HepG2 (cell line): Measurements from ENCODE around the gene SPART. TPM values are rescaled to one million over a fixed set of nuclear protein-coding genes. Genes with fewer than 3 reads are reported as not detected.
A peak's percentile ranks its signal among the peaks of the same experiment; 100 is the strongest.

ENCODE experiments used
- ETV5 ChIP-seq: IDR thresholded peaks from 2 replicates; pipeline ENCODE4 v1.6.1; 2018; ENCODE audit warnings: missing biosample characterization, missing genetic modification reagents, inconsistent platforms, borderline replicate concordance
- FOSL2 ChIP-seq: sonication (generic); formaldehyde crosslinking; IDR thresholded peaks from 2 replicates; pipeline ENCODE4 v1.4.0; 2020; ENCODE audit warnings: missing genetic modification reagents
- GTF2F1 ChIP-seq: fragments of 150-350 bp; IDR thresholded peaks from 2 replicates; pipeline ENCODE4 v1.6.1; 2014; ENCODE audit warnings: low read length
- HNRNPH1 ChIP-seq: fragments of 200-400 bp; formaldehyde crosslinking; optimal IDR thresholded peaks from 2 replicates; pipeline ENCODE3; 2017; ENCODE audit warnings: mild to moderate bottlenecking, low read depth, low read length
- MEIS2 ChIP-seq: sonication (generic); formaldehyde crosslinking; IDR thresholded peaks from 2 replicates; pipeline ENCODE4 v1.9.0; 2021; ENCODE audit warnings: mild to moderate bottlenecking, missing genetic modification reagents
- NR1H2 ChIP-seq: sonication (generic); formaldehyde crosslinking; IDR thresholded peaks from 2 replicates; pipeline ENCODE4 v1.8.1; 2022; ENCODE audit warnings: low read depth, missing genetic modification reagents, borderline replicate concordance
- NR2C2 ChIP-seq: sonication (generic); formaldehyde crosslinking; IDR thresholded peaks from 2 replicates; pipeline ENCODE4 v1.4.0; 2020; ENCODE audit warnings: missing genetic modification reagents, mild to moderate bottlenecking, moderate library complexity, borderline replicate concordance
- PHF21A ChIP-seq: sonication (generic); formaldehyde crosslinking; IDR thresholded peaks from 2 replicates; pipeline ENCODE4 v1.5.0; 2020; ENCODE audit warnings: mild to moderate bottlenecking, missing genetic modification reagents
- RNF2 ChIP-seq: fragments of 450-650 bp; conservative IDR thresholded peaks from 2 replicates; pipeline ENCODE4 v1.6.1; 2016; ENCODE audit warnings: low read depth
- SMARCE1 ChIP-seq: fragments of 450-650 bp; IDR thresholded peaks from 2 replicates; pipeline ENCODE4 v1.6.1; 2017; ENCODE audit warnings: borderline replicate concordance
- STAT5B ChIP-seq: sonication (generic); formaldehyde crosslinking; IDR thresholded peaks from 2 replicates; pipeline ENCODE4 v1.4.0; 2020; ENCODE audit warnings: missing genetic modification reagents
- TGIF2 ChIP-seq: IDR thresholded peaks from 2 replicates; pipeline ENCODE4 v1.6.1; 2016; ENCODE audit warnings: control low read depth, missing compliant biosample characterization
- THAP11 ChIP-seq: IDR thresholded peaks from 2 replicates; pipeline ENCODE4 v1.6.1; 2016; ENCODE audit warnings: missing biosample characterization, missing genetic modification reagents
- TOE1 ChIP-seq: sonication (generic); formaldehyde crosslinking; IDR thresholded peaks from 2 replicates; pipeline ENCODE4 v1.4.0; 2020; ENCODE audit warnings: mild to moderate bottlenecking, missing genetic modification reagents
- ZNF263 ChIP-seq: sonication (generic); formaldehyde crosslinking; IDR thresholded peaks from 2 replicates; pipeline ENCODE4 v1.4.0; 2020; ENCODE audit warnings: missing genetic modification reagents
- ZNF431 ChIP-seq: sonication (generic); formaldehyde crosslinking; IDR thresholded peaks from 2 replicates; pipeline ENCODE4 v1.9.0; 2022; ENCODE audit warnings: missing genetic modification reagents, low read depth, mild to moderate bottlenecking, borderline replicate concordance
- ZNF776 ChIP-seq: sonication (generic); formaldehyde crosslinking; IDR thresholded peaks from 2 replicates; pipeline ENCODE4 v1.4.0; 2020; ENCODE audit warnings: mild to moderate bottlenecking, missing genetic modification reagents
- polyA plus RNA-seq, 8 experiments: library from polyadenylated mRNA; depleted of rRNA in 3 of 8; stranded (reverse) in 7 of 8; unstranded in 1 of 8; fragments of >200 nt; fragmentation: Illumina TruSeq in 4 of 8; extraction: Trizol in 4 of 8; gene quantifications; 2 replicates each; pipeline versions ENCODE4 v1.2.1 to v1.2.3, GENCODE V29; 2011 to 2016; ENCODE audit warnings: low read depth in 4 of 8, missing spikeins in 1 of 8, mixed read lengths in 1 of 8; ENCODE audit not compliant: insufficient read depth in 1 of 8
- total RNA-seq, 5 experiments: library from RNA; depleted of rRNA; stranded (reverse); fragments of >200 nt; fragmentation: Illumina TruSeq; extraction: Trizol; gene quantifications; 2 replicates each; pipeline ENCODE4 v1.2.3, GENCODE V29; 2016; ENCODE audit warnings: low read depth in 1 of 5
- TF ChIP-seq, protein P1 (sequence below): sonication (generic); formaldehyde crosslinking; IDR thresholded peaks from 2 replicates; pipeline ENCODE4 v1.8.0; 2022; ENCODE audit warnings: mild to moderate bottlenecking, missing genetic modification reagents; ENCODE audit not compliant: insufficient replicate concordance
- TF ChIP-seq, protein P2 (sequence below): sonication (generic); formaldehyde crosslinking; IDR thresholded peaks from 2 replicates; pipeline ENCODE4 v1.4.0; 2020; ENCODE audit warnings: mild to moderate bottlenecking, missing genetic modification reagents, borderline replicate concordance
- TF ChIP-seq, protein P3 (sequence below): sonication (generic); formaldehyde crosslinking; IDR thresholded peaks from 2 replicates; pipeline ENCODE4 v1.4.0; 2020; ENCODE audit warnings: missing genetic modification reagents, borderline replicate concordance

The SPART gene
- total and polyA plus RNA-seq, 2 of the 13 experiments (the other 11 are each of a cell fraction or from before 2014, with no cell fraction given), result 8.9 to 28.8 TPM

DNA sequence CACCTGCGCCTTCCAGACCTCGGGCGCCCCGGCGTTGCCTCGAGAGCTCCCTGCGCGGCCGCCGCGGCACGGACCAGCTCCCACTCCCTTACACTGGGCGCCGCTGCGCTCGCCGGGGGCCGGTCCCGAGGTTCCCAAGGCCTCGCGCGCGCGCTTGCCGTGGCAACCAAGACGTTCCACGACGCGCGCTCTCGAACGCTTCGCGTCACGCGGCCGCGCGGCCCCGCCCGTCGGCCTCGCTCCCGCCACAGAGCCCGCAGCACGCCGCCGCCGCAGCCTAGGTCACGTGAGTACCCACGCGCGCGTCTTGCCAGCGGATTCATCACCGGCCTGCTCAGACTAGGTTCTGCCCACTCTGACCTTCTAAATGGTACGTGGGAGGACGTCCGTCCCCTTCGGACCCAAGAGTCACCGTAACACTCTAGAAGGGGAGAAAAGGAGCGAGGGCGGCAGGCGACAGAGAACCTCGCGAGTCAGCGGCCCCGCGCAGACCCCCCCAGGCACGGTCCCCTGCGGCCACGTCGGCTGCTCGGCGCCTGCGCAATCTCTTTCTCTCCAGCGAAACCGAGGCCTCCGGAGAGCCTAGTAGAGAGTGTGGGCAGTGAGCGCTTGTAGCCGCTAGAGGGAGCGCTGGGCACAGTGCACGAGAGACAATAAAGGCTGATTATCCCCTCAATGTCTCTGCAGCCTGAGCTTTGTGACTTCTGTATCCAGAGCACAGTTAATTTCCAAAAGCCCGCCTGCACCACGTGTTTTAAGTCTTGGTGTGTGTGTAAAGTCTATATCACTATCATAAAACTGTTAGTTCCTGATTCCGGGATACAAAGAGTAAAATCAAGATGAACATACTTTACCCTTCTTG, at the start of gene SPART (continued):
- TF ChIP-seq, protein P1, sequence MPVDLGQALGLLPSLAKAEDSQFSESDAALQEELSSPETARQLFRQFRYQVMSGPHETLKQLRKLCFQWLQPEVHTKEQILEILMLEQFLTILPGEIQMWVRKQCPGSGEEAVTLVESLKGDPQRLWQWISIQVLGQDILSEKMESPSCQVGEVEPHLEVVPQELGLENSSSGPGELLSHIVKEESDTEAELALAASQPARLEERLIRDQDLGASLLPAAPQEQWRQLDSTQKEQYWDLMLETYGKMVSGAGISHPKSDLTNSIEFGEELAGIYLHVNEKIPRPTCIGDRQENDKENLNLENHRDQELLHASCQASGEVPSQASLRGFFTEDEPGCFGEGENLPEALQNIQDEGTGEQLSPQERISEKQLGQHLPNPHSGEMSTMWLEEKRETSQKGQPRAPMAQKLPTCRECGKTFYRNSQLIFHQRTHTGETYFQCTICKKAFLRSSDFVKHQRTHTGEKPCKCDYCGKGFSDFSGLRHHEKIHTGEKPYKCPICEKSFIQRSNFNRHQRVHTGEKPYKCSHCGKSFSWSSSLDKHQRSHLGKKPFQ, result no peak
- TF ChIP-seq SMARCE1 (no peak), ZNF263 (CRISPR knock-in tag) (no peak; the same call in 1 of the 2 replicates), GTF2F1 (no peak), NR2C2 (no peak), HNRNPH1 (no peak), ZNF776 (no peak), ZNF431 (CRISPR knock-in tag) (0 out of 2 replicates have a peak, but pooled peaks have one; percentile 55), THAP11 (no peak), FOSL2 (CRISPR knock-in tag) (no peak), STAT5B (CRISPR knock-in tag) (no peak), ETV5 (CRISPR knock-in tag) (peak; percentile 17; the same call in 1 of the 2 replicates), NR1H2 (CRISPR knock-in tag) (no peak), RNF2 (no peak), TOE1 (no peak), MEIS2 (CRISPR knock-in tag) (no peak), PHF21A (CRISPR knock-in tag) (peak; percentile 35; the same call in 1 of the 2 replicates), TGIF2 (CRISPR knock-in tag) (no peak)
- TF ChIP-seq, protein P2, sequence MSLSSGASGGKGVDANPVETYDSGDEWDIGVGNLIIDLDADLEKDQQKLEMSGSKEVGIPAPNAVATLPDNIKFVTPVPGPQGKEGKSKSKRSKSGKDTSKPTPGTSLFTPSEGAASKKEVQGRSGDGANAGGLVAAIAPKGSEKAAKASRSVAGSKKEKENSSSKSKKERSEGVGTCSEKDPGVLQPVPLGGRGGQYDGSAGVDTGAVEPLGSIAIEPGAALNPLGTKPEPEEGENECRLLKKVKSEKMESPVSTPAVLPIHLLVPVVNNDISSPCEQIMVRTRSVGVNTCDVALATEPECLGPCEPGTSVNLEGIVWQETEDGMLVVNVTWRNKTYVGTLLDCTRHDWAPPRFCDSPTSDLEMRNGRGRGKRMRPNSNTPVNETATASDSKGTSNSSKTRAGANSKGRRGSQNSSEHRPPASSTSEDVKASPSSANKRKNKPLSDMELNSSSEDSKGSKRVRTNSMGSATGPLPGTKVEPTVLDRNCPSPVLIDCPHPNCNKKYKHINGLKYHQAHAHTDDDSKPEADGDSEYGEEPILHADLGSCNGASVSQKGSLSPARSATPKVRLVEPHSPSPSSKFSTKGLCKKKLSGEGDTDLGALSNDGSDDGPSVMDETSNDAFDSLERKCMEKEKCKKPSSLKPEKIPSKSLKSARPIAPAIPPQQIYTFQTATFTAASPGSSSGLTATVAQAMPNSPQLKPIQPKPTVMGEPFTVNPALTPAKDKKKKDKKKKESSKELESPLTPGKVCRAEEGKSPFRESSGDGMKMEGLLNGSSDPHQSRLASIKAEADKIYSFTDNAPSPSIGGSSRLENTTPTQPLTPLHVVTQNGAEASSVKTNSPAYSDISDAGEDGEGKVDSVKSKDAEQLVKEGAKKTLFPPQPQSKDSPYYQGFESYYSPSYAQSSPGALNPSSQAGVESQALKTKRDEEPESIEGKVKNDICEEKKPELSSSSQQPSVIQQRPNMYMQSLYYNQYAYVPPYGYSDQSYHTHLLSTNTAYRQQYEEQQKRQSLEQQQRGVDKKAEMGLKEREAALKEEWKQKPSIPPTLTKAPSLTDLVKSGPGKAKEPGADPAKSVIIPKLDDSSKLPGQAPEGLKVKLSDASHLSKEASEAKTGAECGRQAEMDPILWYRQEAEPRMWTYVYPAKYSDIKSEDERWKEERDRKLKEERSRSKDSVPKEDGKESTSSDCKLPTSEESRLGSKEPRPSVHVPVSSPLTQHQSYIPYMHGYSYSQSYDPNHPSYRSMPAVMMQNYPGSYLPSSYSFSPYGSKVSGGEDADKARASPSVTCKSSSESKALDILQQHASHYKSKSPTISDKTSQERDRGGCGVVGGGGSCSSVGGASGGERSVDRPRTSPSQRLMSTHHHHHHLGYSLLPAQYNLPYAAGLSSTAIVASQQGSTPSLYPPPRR (CRISPR knock-in tag), result no peak
- TF ChIP-seq, protein P3, sequence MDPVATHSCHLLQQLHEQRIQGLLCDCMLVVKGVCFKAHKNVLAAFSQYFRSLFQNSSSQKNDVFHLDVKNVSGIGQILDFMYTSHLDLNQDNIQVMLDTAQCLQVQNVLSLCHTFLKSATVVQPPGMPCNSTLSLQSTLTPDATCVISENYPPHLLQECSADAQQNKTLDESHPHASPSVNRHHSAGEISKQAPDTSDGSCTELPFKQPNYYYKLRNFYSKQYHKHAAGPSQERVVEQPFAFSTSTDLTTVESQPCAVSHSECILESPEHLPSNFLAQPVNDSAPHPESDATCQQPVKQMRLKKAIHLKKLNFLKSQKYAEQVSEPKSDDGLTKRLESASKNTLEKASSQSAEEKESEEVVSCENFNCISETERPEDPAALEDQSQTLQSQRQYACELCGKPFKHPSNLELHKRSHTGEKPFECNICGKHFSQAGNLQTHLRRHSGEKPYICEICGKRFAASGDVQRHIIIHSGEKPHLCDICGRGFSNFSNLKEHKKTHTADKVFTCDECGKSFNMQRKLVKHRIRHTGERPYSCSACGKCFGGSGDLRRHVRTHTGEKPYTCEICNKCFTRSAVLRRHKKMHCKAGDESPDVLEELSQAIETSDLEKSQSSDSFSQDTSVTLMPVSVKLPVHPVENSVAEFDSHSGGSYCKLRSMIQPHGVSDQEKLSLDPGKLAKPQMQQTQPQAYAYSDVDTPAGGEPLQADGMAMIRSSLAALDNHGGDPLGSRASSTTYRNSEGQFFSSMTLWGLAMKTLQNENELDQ (CRISPR knock-in tag), result no peak
